Tibial nerve (tissue), 4 donors: Measurements from ENCODE around the gene ELFN1.

Source experiments
- CTCF ChIP-seq, 5 experiments: fragments of 200-600 bp in 3 of 5; fragments of 450-650 bp in 2 of 5; sonication (generic) in 3 of 5; IDR thresholded peaks; one replicate each; pipeline ENCODE4 v1.5.1; 2016 to 2019; ENCODE audit warnings: antibody characterized with exemption in 5 of 5, mild to moderate bottlenecking in 3 of 5, moderate library complexity in 2 of 5
- EP300 ChIP-seq, 2 donors: sonication (generic); formaldehyde crosslinking; IDR thresholded peaks; one replicate each; pipeline ENCODE4 v1.6.1; 2017; ENCODE audit warnings: antibody characterized with exemption in 2 of 2, mild to moderate bottlenecking in 1 of 2
- POLR2A ChIP-seq, 2 donors: fragments of 450-650 bp; IDR thresholded peaks; one replicate each; pipeline ENCODE4 v1.6.1; 2017; ENCODE audit warnings: antibody characterized with exemption in 2 of 2, mild to moderate bottlenecking in 2 of 2, moderate library complexity in 2 of 2

GRCh38 chr7:1621718-1622117 is 48.4 kb upstream of the ELFN1 start:
- TF ChIP-seq CTCF (IDR thresholded peaks at IDR 0.05), result no peak
- TF ChIP-seq POLR2A (IDR thresholded peaks at IDR 0.05), result no peak
- TF ChIP-seq EP300 (IDR thresholded peaks at IDR 0.05), result no peak
